HCT116 (cell line): ENCODE measurements around the gene CDHR1. TPM values are rescaled to one million over a fixed set of nuclear protein-coding genes. Genes with fewer than 3 reads are reported as not detected.

ENCODE experiments used
- ATAC-seq: fragments of 200-7000 bp; cut with Tn5 transposase; 2 replicates; pipeline ENCODE4 v1.9.1; 2020; ENCODE audit warnings: mild to moderate bottlenecking, moderate library complexity
- BruUV-seq: library from RNA; stranded (reverse); fragments of 400-500 nt; replicated peaks from 2 replicates; lab custom pipeline; 2021; lab: Mats Ljungman, UMichigan
- CTCF ChIA-PET: fragments of 300-600 bp; sonication (Branson Sonifier 250); formaldehyde crosslinking; loops from one replicate; lab custom pipeline; 2021; ENCODE audit warnings: antibody characterized with exemption; lab: Charles Lee
- POLR2A ChIA-PET: fragments of 300-600, 350-600 bp; sonication (Branson Sonifier 250); formaldehyde crosslinking; loops from one replicate; lab custom pipeline; 2021; ENCODE audit warnings: antibody characterized with exemption; lab: Charles Lee
- RAD21 ChIA-PET, 2 experiments: fragments of 300-600 bp; sonication (Branson Sonifier 250); formaldehyde crosslinking; loops; one replicate each; lab custom pipeline; 2023; ENCODE audit warnings: low total read pairs in 2 of 2; ENCODE audit not compliant: uncharacterized antibody in 2 of 2, unreplicated experiment in 2 of 2, low non-redundant PET in 1 of 2; lab: Charles Lee
- DNase-seq: peaks from one replicate; pipeline ENCODE4 v3.0.0-alpha.2; 2010; ENCODE audit warnings: low read depth, low spot score
- H2AFZ ChIP-seq: fragments of 200-600 bp; shearing (Covaris generic), sonication (generic); 2 replicates; pipeline ENCODE4 v1.6.1; 2017; ENCODE audit warnings: low read depth, mixed run types, mixed read lengths, antibody characterized with exemption, low read length; ENCODE audit not compliant: poor library complexity, severe bottlenecking
- H3K27ac ChIP-seq: 2 replicates; pipeline ENCODE4 v1.5.1; 2012; ENCODE audit warnings: low read depth, low read length
- H3K27me3 ChIP-seq: fragments of 200-600 bp; sonication (generic); 2 replicates; pipeline ENCODE4 v1.6.1; 2016; ENCODE audit warnings: mixed run types, low read length, mixed read lengths; ENCODE audit not compliant: insufficient read depth
- H3K36me3 ChIP-seq, 2 experiments: fragments of 200-500 bp in 1 of 2; fragments of 200-600 bp in 1 of 2; sonication (Bioruptor generic) in 1 of 2; sonication (generic) in 1 of 2; 2 replicates each; pipeline versions ENCODE4 v1.5.1 to v1.6.1; 2014 to 2016; ENCODE audit warnings: low read length in 2 of 2, inconsistent platforms in 1 of 2, mixed read lengths in 1 of 2, mixed run types in 1 of 2; ENCODE audit not compliant: insufficient read depth in 2 of 2, control insufficient read depth in 1 of 2
- H3K4me1 ChIP-seq, 2 experiments: fragments of 200-600 bp in 1 of 2; sonication (generic) in 1 of 2; 2 replicates each; pipeline versions ENCODE4 v1.5.1 to v1.6.1; 2012 to 2017; ENCODE audit warnings: low read length in 2 of 2, inconsistent platforms in 1 of 2, mild to moderate bottlenecking in 1 of 2, mixed read lengths in 1 of 2, mixed run types in 1 of 2, moderate library complexity in 1 of 2; ENCODE audit not compliant: insufficient read depth in 2 of 2, control insufficient read depth in 1 of 2
- H3K4me2 ChIP-seq: fragments of 200-600 bp; sonication (generic); 2 replicates; pipeline ENCODE4 v1.6.1; 2017; ENCODE audit warnings: mixed run types, low read length, mixed read lengths
- H3K4me3 ChIP-seq, 2 experiments: fragments of 200-600 bp in 1 of 2; sonication (generic) in 1 of 2; replicated peaks in 1 of 2; 2 replicates each; pipeline ENCODE4 v1.5.1; 2011 to 2016; ENCODE audit warnings: low read length in 2 of 2, control low read depth in 1 of 2, low read depth in 1 of 2, mild to moderate bottlenecking in 1 of 2, mixed read lengths in 1 of 2, mixed run types in 1 of 2
- H3K79me2 ChIP-seq: fragments of 200-600 bp; sonication (generic); 2 replicates; pipeline ENCODE4 v1.6.1; 2017; ENCODE audit warnings: mild to moderate bottlenecking, mixed run types, low read length, moderate library complexity, mixed read lengths; ENCODE audit not compliant: insufficient read depth
- H3K9ac ChIP-seq: fragments of 200-600 bp; sonication (generic); 2 replicates; pipeline ENCODE4 v1.6.1; 2016; ENCODE audit warnings: low read length, mixed read lengths
- H3K9me2 ChIP-seq: fragments of 200-600 bp; sonication (generic), shearing (Covaris generic); 2 replicates; pipeline ENCODE4 v1.6.1; 2017; ENCODE audit warnings: mixed run types, mild to moderate bottlenecking, moderate library complexity; ENCODE audit not compliant: insufficient read depth
- H3K9me3 ChIP-seq, 2 experiments: fragments of 200-500 bp in 1 of 2; fragments of 200-600 bp in 1 of 2; sonication (Bioruptor generic) in 1 of 2; sonication (generic) in 1 of 2; 2 replicates each; pipeline ENCODE4 v1.6.1; 2014 to 2017; ENCODE audit warnings: low read length in 2 of 2, mixed read lengths in 2 of 2, inconsistent platforms in 1 of 2, low read depth in 1 of 2, mild to moderate bottlenecking in 1 of 2, mixed run types in 1 of 2, moderate library complexity in 1 of 2; ENCODE audit not compliant: control insufficient read depth in 1 of 2, insufficient read depth in 1 of 2
- H4K20me1 ChIP-seq: fragments of 200-600 bp; sonication (generic), shearing (Covaris generic); 2 replicates; pipeline ENCODE4 v1.6.1; 2017; ENCODE audit warnings: mixed run types, mild to moderate bottlenecking, moderate library complexity; ENCODE audit not compliant: insufficient read depth
- CBX3 ChIP-seq: IDR thresholded peaks from 2 replicates; pipeline ENCODE4 v1.6.1; 2012; ENCODE audit warnings: low read depth
- EGR1 ChIP-seq: IDR thresholded peaks from 2 replicates; pipeline ENCODE4 v1.6.1; 2012; ENCODE audit warnings: low read depth
- ELF1 ChIP-seq: IDR thresholded peaks from 2 replicates; pipeline ENCODE4 v1.6.1; 2012; ENCODE audit warnings: low read depth, borderline replicate concordance
- FOSL1 ChIP-seq: IDR thresholded peaks from 2 replicates; pipeline ENCODE4 v1.6.1; 2012; ENCODE audit warnings: low read depth
- JUND ChIP-seq: IDR thresholded peaks from 2 replicates; pipeline ENCODE4 v1.6.1; 2012
- POLR2AphosphoS5 ChIP-seq: IDR thresholded peaks from 2 replicates; pipeline ENCODE4 v1.6.1; 2011; ENCODE audit warnings: mild to moderate bottlenecking, low read depth, low read length, moderate library complexity
- RAD21 ChIP-seq: IDR thresholded peaks from 2 replicates; pipeline ENCODE4 v1.6.1; 2012; ENCODE audit warnings: low read depth, mild to moderate bottlenecking
- SIN3A ChIP-seq: IDR thresholded peaks from 2 replicates; pipeline ENCODE4 v1.6.1; 2012; ENCODE audit warnings: low read depth
- SP1 ChIP-seq: IDR thresholded peaks from 2 replicates; pipeline ENCODE4 v1.6.1; 2012; ENCODE audit warnings: low read depth
- SRF ChIP-seq: IDR thresholded peaks from 2 replicates; pipeline ENCODE4 v1.6.1; 2012; ENCODE audit warnings: low read depth
- YY1 ChIP-seq: IDR thresholded peaks from 2 replicates; pipeline ENCODE4 v1.6.1; 2011; ENCODE audit warnings: low read length, low read depth, moderate library complexity, mild to moderate bottlenecking; ENCODE audit not compliant: insufficient replicate concordance; ENCODE audit errors: extremely low read depth
- ZFX ChIP-seq: fragments of 450-650 bp; IDR thresholded peaks from 2 replicates; pipeline ENCODE4 v1.6.1; 2017
- ZNF274 ChIP-seq: fragments of 200-500 bp; sonication (Bioruptor generic); IDR thresholded peaks from 2 replicates; pipeline ENCODE4 v1.6.1; 2014; ENCODE audit warnings: mild to moderate bottlenecking, low read depth, low read length, inconsistent platforms
- intact Hi-C: fragments of 100-400 bp; cut with micrococcal nuclease; formaldehyde crosslinking; loops from 2 replicates; pipeline ENCODE4 v1.10.0; 2022
- total RNA-seq: library from RNA; stranded (reverse); gene quantifications from one replicate; pipeline ENCODE4 v1.2.1, GENCODE V29; 2021; ENCODE audit not compliant: unreplicated experiment
- TF ChIP-seq, protein P1 (sequence below), 3 experiments: fragments of 200-600 bp in 1 of 3; sonication (generic) in 1 of 3; IDR thresholded peaks in 2 of 3; conservative IDR thresholded peaks in 1 of 3; 2 replicates each; pipeline ENCODE4 v1.5.1; 2012 to 2017; ENCODE audit warnings: low read depth in 2 of 3, low read length in 2 of 3, antibody characterized with exemption in 1 of 3, borderline replicate concordance in 1 of 3, control low read depth in 1 of 3, mild to moderate bottlenecking in 1 of 3, mixed read lengths in 1 of 3, mixed run types in 1 of 3, moderate library complexity in 1 of 3; ENCODE audit not compliant: insufficient read depth in 1 of 3
- TF ChIP-seq, protein P2 (sequence below): IDR thresholded peaks from 2 replicates; pipeline ENCODE4 v1.6.1; 2012; ENCODE audit warnings: low read depth

The CDHR1 gene
- total RNA-seq, 1 experiment from 2014 or later: not detected

DNA sequence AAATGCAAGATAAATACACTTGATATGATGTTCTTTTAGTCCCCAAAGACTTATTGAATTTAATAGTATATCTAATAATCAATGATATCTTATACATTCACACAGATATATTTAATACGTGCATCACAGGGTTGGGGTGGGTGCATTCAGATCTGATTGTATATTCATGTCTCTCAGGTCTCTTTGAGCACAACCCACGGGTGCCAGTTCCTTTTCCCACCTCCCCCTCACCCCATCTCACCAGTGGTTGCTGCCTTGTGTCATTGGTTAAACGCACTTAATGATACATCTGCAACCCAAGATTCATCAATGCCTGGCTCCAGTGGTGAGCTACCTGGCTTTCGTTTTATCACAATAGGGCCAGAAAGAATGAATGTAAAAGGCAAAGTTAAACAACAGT, 40.8 kb downstream of the CDHR1 start:
- ChIA-PET RAD21 (no interaction called here), POLR2A (no interaction called here), CTCF (no interaction called here)
- DNase-seq: no peak
- H3K9ac ChIP-seq: no peak overlapping the region
- no peak overlapping the region for H3K4me3 ChIP-seq
- no peaks in the 10 kb centered on the region for H4K20me1 ChIP-seq
- intact Hi-C loops: no loop called here
- no peak overlapping the region for H2AFZ ChIP-seq
- H3K4me2 ChIP-seq: no peak overlapping the region
- no peak for ATAC-seq
- no peaks in the 10 kb centered on the region for H3K36me3 ChIP-seq
- BruUV-seq: no TSS peak
- no peaks in the 10 kb centered on the region for H3K79me2 ChIP-seq
- H3K27me3 ChIP-seq: peaks cover 5% of the 10 kb centered on the region; the same call in 1 of the 2 replicates
- no peak for TF ChIP-seq YY1
- TF ChIP-seq RAD21: no peak
- TF ChIP-seq SRF: no peak
- TF ChIP-seq, protein P1, sequence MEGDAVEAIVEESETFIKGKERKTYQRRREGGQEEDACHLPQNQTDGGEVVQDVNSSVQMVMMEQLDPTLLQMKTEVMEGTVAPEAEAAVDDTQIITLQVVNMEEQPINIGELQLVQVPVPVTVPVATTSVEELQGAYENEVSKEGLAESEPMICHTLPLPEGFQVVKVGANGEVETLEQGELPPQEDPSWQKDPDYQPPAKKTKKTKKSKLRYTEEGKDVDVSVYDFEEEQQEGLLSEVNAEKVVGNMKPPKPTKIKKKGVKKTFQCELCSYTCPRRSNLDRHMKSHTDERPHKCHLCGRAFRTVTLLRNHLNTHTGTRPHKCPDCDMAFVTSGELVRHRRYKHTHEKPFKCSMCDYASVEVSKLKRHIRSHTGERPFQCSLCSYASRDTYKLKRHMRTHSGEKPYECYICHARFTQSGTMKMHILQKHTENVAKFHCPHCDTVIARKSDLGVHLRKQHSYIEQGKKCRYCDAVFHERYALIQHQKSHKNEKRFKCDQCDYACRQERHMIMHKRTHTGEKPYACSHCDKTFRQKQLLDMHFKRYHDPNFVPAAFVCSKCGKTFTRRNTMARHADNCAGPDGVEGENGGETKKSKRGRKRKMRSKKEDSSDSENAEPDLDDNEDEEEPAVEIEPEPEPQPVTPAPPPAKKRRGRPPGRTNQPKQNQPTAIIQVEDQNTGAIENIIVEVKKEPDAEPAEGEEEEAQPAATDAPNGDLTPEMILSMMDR (IDR thresholded peaks at IDR 0.05 in 2 of 3, conservative IDR thresholded peaks at IDR 0.05 in 1 of 3; ENCODE audit: borderline replicate concordance in 1 of 3, insufficient read depth in 1 of 3, low read depth in 2 of 3, low read length in 2 of 3): no peak
- TF ChIP-seq ZNF274: no peak
- no peak for TF ChIP-seq EGR1
- no peak for TF ChIP-seq FOSL1
- TF ChIP-seq, protein P2, sequence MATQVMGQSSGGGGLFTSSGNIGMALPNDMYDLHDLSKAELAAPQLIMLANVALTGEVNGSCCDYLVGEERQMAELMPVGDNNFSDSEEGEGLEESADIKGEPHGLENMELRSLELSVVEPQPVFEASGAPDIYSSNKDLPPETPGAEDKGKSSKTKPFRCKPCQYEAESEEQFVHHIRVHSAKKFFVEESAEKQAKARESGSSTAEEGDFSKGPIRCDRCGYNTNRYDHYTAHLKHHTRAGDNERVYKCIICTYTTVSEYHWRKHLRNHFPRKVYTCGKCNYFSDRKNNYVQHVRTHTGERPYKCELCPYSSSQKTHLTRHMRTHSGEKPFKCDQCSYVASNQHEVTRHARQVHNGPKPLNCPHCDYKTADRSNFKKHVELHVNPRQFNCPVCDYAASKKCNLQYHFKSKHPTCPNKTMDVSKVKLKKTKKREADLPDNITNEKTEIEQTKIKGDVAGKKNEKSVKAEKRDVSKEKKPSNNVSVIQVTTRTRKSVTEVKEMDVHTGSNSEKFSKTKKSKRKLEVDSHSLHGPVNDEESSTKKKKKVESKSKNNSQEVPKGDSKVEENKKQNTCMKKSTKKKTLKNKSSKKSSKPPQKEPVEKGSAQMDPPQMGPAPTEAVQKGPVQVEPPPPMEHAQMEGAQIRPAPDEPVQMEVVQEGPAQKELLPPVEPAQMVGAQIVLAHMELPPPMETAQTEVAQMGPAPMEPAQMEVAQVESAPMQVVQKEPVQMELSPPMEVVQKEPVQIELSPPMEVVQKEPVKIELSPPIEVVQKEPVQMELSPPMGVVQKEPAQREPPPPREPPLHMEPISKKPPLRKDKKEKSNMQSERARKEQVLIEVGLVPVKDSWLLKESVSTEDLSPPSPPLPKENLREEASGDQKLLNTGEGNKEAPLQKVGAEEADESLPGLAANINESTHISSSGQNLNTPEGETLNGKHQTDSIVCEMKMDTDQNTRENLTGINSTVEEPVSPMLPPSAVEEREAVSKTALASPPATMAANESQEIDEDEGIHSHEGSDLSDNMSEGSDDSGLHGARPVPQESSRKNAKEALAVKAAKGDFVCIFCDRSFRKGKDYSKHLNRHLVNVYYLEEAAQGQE: no peak
- TF ChIP-seq SP1: no peak
- no peak for TF ChIP-seq CBX3
- TF ChIP-seq POLR2AphosphoS5: no peak
- TF ChIP-seq ELF1: no peak
- no peak for TF ChIP-seq ZFX
- no peak for TF ChIP-seq JUND
- TF ChIP-seq SIN3A: no peak
- no peak overlapping the region for H3K27ac ChIP-seq
- H3K9me2 ChIP-seq: no peaks in the 10 kb centered on the region
- H3K9me3 ChIP-seq: no peaks in the 10 kb centered on the region
- no peaks in the 10 kb centered on the region for H3K4me1 ChIP-seq
